Activated CD8-positive, alpha-beta memory T cell treated with anti-CD3 and anti-CD28 coated beads, Interleukin-2, amount 50 U/mL, for 24 hours (primary cell): Measurements from ENCODE around the gene SLC25A30.
"Not testable (repeated sequence)": the region's sequence is repeated elsewhere in the genome, so short reads cannot be mapped to it uniquely, and the experiment has no call there.

Experiments
- DNase-seq: peaks from one replicate; pipeline ENCODE4 v3.0.0-alpha.2; 2020; ENCODE audit errors: extremely low read depth

The SLC25A30 gene

DNA sequence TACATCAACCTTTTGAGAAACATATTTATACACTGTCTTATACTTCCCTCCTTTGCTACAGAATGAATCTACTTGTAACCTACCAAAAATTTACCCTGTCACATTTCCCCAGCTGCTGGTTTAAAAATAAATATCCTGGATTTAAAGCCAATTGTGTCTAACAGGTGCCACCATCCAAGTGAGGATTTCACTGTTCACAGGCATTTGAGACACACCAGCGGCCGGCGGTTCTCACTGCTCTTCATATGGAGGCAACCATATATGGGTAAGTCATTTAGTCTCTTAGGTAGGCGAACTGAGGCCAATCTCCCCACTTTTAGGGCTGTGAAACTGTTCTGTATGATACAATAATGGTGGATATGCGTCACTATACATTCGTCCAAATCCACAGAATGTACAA lies 26.2 kb downstream of the SLC25A30 start:
- DNase-seq, result no peak

DNA sequence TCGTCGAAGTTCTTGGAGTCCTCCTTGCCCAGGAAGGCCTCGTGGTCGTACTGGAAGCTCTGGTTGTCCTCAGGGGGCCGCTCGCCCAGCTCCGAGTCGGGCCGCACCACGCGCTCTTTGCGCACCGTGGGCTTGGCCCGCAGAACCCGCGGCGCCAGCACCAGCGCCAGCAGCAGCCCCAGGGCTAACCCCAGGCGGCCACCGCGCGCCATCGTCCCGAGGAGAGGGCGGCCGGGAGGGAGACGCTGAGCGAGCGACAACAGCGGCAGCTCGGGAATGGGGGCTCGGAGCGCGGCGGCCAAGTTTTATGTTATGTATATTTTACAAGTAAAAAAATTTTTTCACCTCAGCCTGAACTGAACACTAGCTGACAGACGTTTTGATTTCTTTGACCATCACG lies 27.0 kb downstream of the SLC25A30 start:
- DNase-seq, result not testable (repeated sequence)

DNA sequence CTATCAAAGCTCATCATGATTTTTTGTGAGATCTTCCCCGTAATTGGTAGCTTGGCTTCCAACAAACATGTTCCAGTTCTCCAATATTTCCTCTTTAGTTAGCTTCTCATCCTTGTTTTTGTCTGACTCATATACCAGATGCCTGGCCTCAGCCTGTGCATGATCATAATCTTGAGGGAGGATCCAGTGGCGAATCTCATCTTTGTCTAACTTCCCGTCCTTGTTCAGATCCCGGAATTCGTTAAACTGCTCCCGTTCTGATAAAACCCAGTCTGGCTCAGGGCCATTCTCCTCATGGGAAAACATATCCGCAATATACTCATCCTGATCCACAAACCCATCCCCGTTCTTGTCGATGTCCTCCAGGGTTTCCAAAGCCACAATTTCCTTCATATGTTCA lies 27.8 kb downstream of the SLC25A30 start:
- not testable (repeated sequence) for DNase-seq

DNA sequence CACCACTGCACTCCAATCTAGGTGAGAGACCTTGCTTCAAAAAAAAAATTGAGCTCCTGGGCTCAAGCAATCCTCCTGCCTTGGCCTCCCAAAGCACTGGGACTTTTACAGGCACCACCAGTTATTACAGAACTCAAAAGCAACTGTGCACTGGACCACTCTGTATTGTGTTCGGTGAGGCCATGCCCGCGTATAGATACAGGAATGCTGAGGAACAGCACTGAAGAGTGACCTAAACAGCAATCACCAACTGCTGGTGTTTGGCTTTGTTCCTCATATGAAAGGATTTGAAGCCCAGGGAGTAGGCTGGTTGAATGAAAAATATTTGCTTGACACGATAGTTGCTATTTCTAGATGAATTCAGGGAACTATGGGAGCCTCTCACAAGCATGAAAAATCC lies 29.5 kb downstream of the SLC25A30 start:
- no peak for DNase-seq

DNA sequence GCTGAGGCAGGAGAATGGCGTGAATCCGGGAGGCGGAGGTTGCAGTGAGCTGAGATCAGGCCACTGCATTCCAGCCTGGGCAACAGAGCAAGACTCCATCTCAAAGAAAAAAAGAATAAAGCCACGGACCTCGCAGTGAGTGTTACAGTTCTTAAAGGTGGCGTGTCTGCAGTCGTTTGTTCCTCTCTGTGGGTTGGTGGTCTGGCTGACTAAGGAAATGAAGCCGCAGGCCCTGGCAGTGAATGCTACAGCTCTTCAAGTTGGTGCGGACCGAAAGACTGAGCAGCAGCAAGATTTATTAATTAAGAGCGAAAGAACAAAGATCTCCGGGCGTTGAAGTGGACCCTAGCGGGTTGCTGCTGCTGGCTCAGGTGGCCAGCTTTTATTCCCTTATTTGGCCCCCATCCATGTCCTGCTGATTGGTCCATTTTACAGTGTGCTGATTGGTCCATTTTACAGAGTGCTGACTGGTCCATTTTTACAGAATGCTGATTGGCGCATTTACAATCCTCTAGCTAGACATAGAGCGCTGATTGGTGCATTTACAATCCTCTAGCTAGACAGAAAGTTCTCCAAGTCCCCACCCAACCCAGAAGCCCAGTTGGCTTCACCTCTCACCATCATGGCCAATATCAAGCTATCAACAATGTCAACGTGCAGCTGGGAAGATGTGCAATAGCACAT lies 31.1 kb downstream of the SLC25A30 start:
- not testable (repeated sequence) for DNase-seq

DNA sequence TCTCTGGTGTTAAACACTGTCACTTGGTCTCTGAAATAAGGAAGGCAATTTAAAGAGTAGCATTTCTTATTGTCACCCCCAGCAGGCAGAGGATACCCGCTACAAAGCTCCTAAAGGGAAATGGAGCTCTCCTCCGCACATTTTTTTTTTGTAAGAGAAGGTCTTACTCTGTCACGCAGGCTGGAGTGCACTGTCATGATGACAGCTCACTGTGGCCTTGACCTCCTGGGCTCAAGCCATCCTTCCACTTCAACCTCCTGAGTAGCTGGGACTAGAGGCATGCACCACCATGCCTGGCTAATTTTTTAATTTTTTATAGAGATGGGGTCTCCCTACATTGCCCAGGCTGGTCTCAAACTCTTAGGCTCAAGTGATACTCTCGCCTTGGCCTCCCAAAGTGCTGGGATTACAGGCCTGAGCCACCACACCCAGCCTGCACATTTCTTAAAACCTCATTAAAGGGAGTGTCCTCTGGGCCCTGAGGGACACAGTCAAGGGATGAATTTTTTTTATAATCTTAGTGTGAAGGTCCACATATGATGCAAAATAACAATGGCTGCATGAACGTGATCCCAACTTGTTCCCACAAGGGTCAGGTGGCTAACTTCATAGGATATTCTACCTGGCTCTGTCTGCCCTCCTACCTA lies 32.1 kb downstream of the SLC25A30 start:
- DNase-seq, result no peak

DNA sequence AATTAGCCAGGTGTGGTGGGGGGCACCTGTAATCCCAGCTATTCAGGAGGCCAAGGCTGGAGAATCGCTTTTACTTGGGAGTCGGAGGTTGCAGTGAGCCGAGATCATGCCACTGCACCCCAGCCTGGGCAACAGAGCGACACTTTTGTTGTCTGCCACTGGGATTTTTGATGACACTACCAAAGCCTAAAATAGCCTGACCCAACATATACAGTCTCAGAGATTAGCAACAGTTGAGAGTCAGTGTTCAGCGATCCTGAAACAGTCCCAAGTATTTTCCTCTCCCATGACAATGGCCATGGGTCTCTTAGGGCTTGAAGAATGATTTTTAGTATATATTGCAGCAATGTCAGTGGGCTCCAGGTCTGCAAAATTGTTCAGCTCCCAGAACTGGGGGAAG lies 32.9 kb downstream of the SLC25A30 start:
- DNase-seq, result no peak

DNA sequence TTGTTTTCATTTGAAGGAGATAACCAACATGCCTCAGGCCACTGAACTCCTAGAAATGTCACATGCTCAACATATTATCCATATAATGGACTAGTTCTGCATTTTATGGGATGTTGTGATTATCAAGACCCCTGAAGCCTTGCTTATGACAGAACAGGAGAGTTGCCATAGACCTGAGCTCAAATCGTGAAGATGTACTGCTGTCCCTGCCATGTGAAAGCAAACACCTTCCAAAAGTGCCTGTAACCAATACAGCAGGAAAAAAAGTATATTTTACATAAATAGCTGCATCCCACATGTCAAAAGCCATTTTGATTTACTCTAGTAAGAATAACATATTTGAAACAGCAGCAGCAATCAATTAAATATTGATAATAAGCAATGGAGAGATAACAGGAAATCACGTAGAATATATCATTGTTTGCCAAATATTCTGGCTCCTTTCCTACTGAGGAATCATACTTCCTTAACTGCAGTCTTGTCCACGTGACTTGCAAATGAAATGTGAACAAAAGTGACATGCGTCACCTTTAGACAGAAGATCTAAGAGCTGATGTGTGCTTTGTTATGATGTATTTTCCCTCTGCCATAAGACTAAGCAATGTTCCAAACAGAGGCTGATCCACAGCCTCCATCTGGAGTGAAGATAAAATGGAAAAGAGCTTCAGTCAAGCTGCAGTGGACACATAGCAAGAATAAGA lies 33.5 kb downstream of the SLC25A30 start:
- DNase-seq, result no peak

DNA sequence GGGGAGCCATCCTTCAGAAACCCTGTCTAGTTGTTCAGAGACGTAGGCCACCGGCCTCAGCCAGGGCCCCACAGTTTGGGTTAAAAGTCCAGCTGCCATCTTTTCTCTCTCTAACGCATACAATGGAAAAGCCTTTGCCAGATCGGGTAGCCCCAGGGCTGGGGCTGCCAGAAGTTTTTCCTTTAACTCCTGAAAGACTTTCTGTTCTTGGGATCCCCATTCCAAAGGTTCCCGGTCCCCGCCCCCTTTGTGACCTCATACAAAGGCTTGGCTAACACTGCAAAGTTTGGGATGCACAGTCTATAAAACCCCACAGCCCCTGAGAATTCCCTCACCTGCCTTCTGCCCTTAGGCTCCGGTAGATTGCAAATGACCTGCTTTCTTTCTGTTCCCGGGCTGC lies 35.4 kb downstream of the SLC25A30 start:
- not testable (repeated sequence) for DNase-seq

DNA sequence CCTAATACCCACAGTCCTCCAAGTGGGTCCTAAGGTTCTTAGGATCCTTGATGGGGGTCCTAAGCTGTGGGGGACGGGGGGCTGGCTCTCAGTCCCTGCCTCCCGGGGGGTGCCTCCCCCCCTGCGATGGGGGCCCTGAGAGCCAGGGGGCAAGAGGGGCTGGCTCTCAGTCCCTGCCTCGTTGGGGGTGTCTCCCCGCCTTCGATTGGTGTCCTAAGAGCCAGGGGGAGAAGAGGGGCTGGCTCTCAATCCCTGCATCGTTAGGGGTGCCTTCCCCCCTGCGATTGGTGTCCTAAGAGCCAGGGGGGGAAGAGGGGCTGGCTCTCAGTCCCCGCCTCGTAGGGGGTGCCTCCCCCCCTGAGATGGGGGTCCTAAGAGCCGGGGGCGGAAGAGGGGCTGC lies 37.0 kb downstream of the SLC25A30 start:
- DNase-seq, result no peak

DNA sequence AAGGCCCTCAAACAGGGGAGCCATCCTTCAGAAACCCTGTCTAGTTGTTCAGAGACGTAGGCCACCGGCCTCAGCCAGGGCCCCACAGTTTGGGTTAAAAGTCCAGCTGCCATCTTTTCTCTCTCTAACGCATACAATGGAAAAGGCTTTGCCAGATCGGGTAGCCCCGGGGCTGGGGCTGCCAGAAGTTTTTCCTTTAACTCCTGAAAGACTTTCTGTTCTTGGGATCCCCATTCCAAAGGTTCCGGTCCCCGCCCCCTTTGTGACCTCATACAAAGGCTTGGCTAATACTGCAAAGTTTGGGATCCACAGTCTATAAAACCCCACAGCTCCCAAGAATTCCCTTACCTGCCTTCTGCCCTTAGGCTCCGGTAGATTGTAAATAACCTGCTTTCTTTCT lies 37.5 kb downstream of the SLC25A30 start:
- DNase-seq, result not testable (repeated sequence)

DNA sequence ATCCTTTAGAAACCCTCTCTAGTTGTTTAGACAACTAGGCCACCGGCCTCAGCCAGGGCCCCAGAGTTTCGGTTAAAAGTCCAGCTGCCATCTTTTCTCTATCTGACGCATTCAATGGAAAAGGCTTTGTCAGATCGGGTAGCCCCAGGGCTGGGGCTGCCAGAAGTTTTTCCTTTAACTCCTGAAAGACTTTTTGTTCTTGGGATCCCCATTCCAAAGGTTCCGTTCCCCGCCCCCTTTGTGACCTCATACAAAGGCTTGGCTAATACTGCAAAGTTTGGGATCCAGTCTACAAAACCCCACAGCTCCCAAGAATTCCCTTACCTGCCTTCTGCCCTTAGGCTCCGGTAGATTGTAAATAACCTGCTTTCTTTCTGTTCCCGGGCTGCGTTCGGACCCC lies 38.7 kb downstream of the SLC25A30 start:
- not testable (repeated sequence) for DNase-seq

DNA sequence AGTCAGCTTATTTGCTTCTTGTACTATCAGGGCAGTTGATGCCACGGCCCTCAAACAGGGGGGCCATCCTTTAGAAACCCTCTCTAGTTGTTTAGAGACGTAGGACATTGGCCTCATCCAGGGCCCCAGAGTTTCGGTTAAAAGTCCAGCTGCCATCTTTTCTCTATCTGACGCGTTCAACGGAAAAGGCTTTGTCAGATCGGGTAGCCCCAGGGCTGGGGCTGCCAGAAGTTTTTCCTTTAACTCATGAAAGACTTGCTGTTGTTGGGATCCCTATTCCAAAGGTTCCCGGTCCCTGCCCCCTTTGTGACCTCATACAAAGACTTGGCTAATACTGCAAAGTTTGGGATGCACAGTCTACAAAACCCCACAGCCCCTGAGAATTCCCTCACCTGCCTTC lies 39.4 kb downstream of the SLC25A30 start:
- DNase-seq, result not testable (repeated sequence)

DNA sequence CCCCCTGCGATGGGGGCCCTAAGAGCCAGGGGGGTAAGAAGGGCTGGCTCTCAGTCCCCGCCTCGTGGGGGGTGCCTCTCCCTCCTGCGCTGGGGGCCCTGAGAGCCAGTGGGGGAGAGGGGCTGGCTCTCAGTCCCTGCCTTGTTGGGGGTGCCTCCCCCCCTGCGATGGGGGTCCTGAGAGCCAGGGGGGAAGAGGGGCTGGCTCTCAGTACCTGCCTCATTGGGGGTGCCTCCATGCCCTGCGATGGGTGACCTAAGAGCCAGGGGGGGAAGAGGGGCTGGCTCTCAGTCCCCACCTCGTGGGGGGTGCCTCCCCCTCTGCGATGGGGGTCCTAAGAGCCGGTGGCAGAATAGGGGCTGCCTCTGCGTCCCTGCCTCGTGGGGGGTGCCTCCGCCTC lies 40.9 kb downstream of the SLC25A30 start:
- DNase-seq, result not testable (repeated sequence)

DNA sequence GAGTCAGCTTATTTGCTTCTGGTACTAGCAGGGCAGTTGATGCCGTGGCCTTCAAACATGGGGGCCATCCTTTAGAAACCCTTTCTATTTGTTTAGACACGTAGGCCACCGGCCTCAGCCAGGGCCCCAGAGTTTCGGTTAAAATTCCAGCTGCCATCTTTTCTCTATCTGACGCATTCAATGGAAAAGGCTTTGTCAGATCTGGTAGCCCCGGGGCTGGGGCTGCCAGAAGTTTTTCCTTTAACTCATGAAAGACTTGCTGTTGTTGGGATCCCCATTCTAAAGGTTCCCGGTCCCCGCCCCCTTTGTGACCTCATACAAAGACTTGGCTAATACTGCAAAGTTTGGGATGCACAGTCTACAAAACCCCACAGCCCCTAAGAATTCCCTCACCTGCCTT lies 41.5 kb downstream of the SLC25A30 start:
- not testable (repeated sequence) for DNase-seq

DNA sequence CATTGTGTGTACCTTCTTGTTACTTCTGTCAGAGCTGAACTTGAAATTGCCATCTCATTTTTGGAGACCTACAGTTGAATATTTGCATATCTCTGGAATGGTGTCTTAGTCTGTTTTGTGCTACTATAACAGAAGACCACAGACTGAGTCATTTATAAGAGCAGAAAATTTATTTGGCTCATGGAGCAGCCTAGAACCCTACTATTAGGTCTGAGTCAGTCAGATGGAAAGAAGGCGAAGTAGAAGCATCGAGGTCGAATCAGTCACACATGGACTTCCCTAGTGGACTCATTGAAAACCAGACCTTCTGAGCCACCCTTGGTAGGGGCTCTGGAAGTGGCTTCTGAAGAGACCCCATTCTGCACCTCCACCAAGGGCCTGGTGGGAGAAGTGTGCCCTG lies 43.3 kb downstream of the SLC25A30 start:
- DNase-seq, result no peak

DNA sequence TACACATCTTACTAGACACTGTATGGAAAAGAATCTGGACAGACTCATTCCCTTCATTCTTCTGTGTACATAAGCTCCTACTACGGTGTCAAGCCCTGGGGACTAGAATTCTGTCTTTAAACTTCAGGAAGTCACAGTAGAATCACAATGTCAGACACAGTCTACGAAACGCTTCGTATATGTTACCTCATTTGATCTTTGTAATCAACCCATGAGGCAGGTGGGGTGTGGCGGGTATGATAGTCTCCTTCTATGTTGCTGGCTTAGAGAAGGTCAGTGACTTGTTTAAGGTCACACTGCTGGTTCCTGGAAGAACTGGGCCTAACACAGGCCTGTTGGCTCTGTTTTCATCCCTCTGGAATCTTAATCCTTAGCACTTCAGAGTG lies 45.0 kb downstream of the SLC25A30 start:
- DNase-seq, result no peak

DNA sequence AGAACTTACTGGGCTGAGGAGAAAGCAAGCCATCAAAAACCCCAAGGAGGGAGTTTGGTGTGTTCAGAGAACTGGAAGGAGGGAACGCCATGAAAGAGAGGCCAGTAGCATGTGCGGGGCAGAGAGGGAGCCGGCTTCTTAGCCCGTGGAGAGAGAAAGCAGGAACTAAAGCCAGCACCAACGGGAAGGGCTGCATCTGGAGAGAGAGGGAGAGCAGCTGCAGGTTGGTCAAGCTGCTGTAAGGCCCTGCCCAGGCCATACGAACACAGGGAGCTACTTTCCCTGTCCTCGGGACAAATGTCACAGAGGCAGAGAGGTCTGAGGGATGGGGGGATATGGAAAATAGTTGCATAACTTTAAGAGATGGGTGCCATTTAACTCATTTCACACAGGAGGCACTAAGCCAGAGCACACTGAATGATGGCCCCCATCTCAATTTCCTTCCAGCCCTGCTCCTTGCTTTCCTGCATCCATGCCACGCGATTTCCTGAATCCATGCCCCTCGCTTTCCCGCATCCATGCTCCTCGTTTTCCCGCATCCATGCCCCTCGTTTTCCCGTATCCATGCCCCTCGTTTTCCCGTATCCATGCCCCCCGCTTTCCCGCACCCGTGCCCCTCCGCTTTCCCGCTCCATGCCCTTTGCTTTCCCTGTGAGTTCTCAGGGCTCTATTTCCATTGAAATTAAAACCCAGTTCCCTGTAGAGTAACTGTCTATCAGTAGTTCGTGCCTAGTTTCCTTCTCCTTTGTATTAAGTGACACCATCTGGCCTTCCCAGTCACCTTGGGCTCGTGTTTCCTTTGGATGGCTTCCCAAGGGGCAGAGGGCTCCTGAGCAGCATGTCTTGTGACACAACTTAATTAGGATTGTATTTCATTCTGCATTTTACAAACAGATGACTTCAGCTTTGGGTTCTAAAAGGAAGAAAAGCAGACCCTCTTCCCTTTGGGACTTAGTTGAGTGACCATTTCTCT lies 45.7 kb downstream of the SLC25A30 start:
- no peak for DNase-seq

DNA sequence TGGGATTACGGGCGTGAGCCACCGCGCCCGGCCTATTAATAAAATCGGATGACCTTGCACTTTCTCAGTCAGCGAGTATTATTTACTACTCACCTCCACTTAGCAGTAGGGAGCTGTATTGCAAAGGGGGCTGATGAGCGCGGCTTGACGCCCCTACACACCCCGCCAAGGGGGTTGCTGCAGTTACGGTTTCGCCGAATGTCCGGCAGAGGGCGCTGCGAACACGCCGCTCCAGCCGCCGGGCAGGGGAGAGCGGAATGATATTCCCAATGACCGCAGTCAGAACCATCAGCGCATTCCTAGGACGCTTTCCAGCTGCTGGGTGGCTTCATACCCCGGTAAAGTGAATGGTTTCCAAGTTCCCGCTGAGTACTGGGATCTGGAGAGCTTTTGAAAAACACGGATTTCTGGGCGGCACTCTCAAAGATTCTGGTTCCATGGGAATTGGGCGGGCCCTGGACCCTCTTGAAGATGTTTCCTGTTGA lies 47.2 kb downstream of the SLC25A30 start:
- DNase-seq, result no peak

DNA sequence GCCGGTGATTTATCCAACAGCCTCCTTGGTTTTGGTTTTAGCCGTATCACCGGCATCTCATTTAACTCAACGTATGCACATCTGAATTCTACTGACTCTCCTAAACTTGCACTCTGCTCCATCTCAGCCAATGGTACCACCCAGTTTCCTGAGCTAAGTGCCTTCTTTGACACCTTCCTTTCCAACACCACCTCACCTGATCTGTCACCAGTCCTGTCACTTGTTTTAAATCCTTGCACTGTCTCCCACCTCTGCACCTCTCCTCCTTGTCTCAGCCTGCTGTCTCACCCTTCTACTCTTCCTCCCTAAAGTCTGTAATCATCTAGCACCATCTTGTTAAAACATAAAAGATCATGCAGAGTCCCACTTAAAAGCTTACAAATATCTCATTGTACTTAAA lies 49.1 kb downstream of the SLC25A30 start:
- no peak for DNase-seq

DNA sequence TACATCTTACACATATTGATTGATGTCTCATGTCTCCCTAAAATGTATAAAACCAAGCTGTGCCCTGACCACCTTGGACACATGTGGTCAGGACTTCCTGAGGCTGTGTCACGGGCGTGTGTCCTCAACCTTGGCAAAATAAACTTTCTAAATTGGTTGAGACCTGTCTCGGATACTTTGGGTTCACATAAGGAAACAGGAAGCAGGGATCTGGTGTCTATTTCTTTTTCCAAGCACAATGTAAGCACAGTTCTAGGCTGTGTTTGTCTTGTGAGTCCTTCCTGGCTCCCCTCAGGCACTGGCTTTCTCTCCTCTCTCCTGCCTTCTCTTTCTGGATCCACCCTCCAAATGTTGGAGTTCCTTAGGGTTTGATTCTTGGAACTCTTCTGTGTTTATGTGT lies 49.6 kb downstream of the SLC25A30 start:
- DNase-seq, result no peak

DNA sequence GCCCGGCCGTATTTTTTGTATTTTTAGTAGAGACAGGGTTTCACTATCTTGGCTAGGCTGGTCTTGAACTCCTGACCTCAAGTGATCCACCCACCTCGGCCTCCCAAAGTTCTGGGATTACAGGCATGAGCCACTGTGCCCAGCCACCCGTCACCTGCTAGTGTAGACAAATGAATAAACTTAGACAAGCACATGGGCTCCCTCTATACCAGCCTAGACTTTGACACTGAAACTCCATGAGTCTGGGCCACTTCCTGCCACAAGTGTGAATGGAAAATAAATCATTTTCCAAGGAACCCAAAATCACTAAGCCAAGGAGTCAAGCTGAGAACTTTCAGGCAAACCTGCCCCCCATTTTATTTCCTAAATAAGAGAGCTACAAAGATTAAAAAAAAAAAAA lies 50.2 kb downstream of the SLC25A30 start:
- DNase-seq, result no peak
